B cell (primary cell): Measurements from ENCODE around the gene RFX2. TPM values are rescaled to one million over a fixed set of nuclear protein-coding genes. Genes with fewer than 3 reads are reported as not detected.

Experiments used
- ATAC-seq: fragments of 200-7000 bp; cut with Tn5 transposase; one replicate; pipeline ENCODE4 v1.10.0; 2021; ENCODE audit warnings: low read depth, mild to moderate bottlenecking, moderate number of reproducible peaks, moderate library complexity
- CTCF ChIA-PET: fragments of 350-600 bp; sonication (Branson Sonifier 250); formaldehyde crosslinking; loops from one replicate; lab custom pipeline; 2021; ENCODE audit warnings: antibody characterized with exemption, inconsistent platforms; lab: Charles Lee
- POLR2A ChIA-PET: fragments of 350-600 bp; sonication (Branson Sonifier 250); formaldehyde crosslinking; loops from one replicate; lab custom pipeline; 2021; ENCODE audit warnings: antibody characterized with exemption; lab: Charles Lee
- DNase-seq: peaks from one replicate; pipeline ENCODE4 v3.0.0; 2013
- H2AFZ ChIP-seq: 2 replicates; pipeline ENCODE4 v1.6.1; 2012; ENCODE audit warnings: mild to moderate bottlenecking, low read depth, low read length; ENCODE audit not compliant: insufficient read depth, poor library complexity, severe bottlenecking
- H3K27ac ChIP-seq, 2 donors: 1 replicate in 1 of 2; 2 replicates in 1 of 2; pipeline ENCODE4 v1.5.1; 2012 to 2013; ENCODE audit warnings: low read length in 2 of 2, mild to moderate bottlenecking in 2 of 2, moderate library complexity in 1 of 2
- H3K27me3 ChIP-seq, 4 experiments: fragments of 200-600 bp in 1 of 4; sonication (generic) in 1 of 4; replicated peaks in 1 of 4; 1 replicate in 2 of 4; 2 replicates in 2 of 4; pipeline versions ENCODE4 v1.6.1 to v1.7.0; 2013 to 2016; ENCODE audit warnings: low read length in 3 of 4, mild to moderate bottlenecking in 2 of 4, mixed read lengths in 1 of 4, moderate library complexity in 1 of 4; ENCODE audit not compliant: insufficient read depth in 4 of 4, control insufficient read depth in 3 of 4; ENCODE audit errors: control extremely low read depth in 1 of 4
- H3K36me3 ChIP-seq, 2 experiments: replicated peaks in 1 of 2; 1 replicate in 1 of 2; 2 replicates in 1 of 2; pipeline versions ENCODE4 v1.6.1 to v1.7.1; 2013; ENCODE audit warnings: low read length in 1 of 2; ENCODE audit not compliant: insufficient read depth in 2 of 2, control insufficient read depth in 1 of 2; ENCODE audit errors: control extremely low read depth in 1 of 2, extremely low read depth in 1 of 2
- H3K4me1 ChIP-seq, 2 donors: fragments of 200-600 bp in 1 of 2; sonication (generic) in 1 of 2; 1 replicate in 1 of 2; 2 replicates in 1 of 2; pipeline versions ENCODE4 v1.5.1 to v1.6.1; 2013 to 2017; ENCODE audit warnings: low read length in 2 of 2; ENCODE audit not compliant: control insufficient read depth in 2 of 2, insufficient read depth in 2 of 2
- H3K4me2 ChIP-seq: replicated peaks from 2 replicates; pipeline ENCODE3; 2012; ENCODE audit warnings: mild to moderate bottlenecking, low read depth, low read length; ENCODE audit not compliant: poor library complexity, severe bottlenecking
- H3K4me3 ChIP-seq, 5 experiments: fragments of 200-600 bp in 1 of 5; sonication (generic) in 1 of 5; 1 replicate in 3 of 5; 2 replicates in 2 of 5; pipeline versions ENCODE4 v1.5.1 to v1.7.0; 2011 to 2016; ENCODE audit warnings: low read length in 4 of 5, mild to moderate bottlenecking in 4 of 5, low read depth in 2 of 5, control low read depth in 1 of 5, moderate library complexity in 1 of 5; ENCODE audit not compliant: insufficient read depth in 1 of 5; ENCODE audit errors: control extremely low read depth in 1 of 5, extremely low read depth in 1 of 5
- H3K79me2 ChIP-seq: fragments of 200-600 bp; sonication (generic); one replicate; pipeline ENCODE4 v1.6.0; 2016; ENCODE audit warnings: low read length; ENCODE audit not compliant: control insufficient read depth, insufficient read depth
- H3K9ac ChIP-seq: fragments of 200-600 bp; sonication (generic); 2 replicates; pipeline ENCODE4 v1.6.1; 2017; ENCODE audit warnings: mild to moderate bottlenecking, low read length, moderate library complexity
- H3K9me3 ChIP-seq, 3 donors: one replicate each; pipeline versions ENCODE4 v1.6.1 to v1.7.1; 2013; ENCODE audit warnings: low read length in 2 of 3; ENCODE audit not compliant: control insufficient read depth in 2 of 3, insufficient read depth in 1 of 3; ENCODE audit errors: control extremely low read depth in 1 of 3
- H4K20me1 ChIP-seq: 2 replicates; pipeline ENCODE4 v1.6.0; 2012; ENCODE audit warnings: mild to moderate bottlenecking, low read length; ENCODE audit not compliant: insufficient read depth, control insufficient read depth, poor library complexity, severe bottlenecking
- H3K27ac Mint-ChIP-seq: one replicate; pipeline ENCODE4 v1.8.0; 2021; ENCODE audit warnings: mixed read lengths
- H3K27me3 Mint-ChIP-seq: one replicate; pipeline ENCODE4 v1.8.0; 2021; ENCODE audit warnings: mixed read lengths
- H3K4me1 Mint-ChIP-seq: one replicate; pipeline ENCODE4 v1.8.0; 2021; ENCODE audit warnings: mixed read lengths
- H3K4me3 Mint-ChIP-seq: one replicate; pipeline ENCODE4 v1.8.0; 2021; ENCODE audit warnings: mixed read lengths
- H3K9me3 Mint-ChIP-seq: one replicate; pipeline ENCODE4 v1.8.0; 2022; ENCODE audit warnings: mixed read lengths; ENCODE audit not compliant: insufficient read depth
- CTCF ChIP-seq: fragments of 200-600 bp; IDR thresholded peaks from one replicate; pipeline ENCODE4 v1.8.0; 2022; ENCODE audit warnings: antibody characterized with exemption, mild to moderate bottlenecking
- EZH2 ChIP-seq: IDR thresholded peaks from 2 replicates; pipeline ENCODE4 v1.6.1; 2012; ENCODE audit warnings: borderline replicate concordance, low read depth, mild to moderate bottlenecking, moderate library complexity, low read length; ENCODE audit not compliant: insufficient read depth, poor library complexity, severe bottlenecking
- WGBS: methylation state at CpG from one replicate; pipeline ENCODE4 v1.1.5; 2013; ENCODE audit warnings: missing lambda C conversion rate; ENCODE audit not compliant: insufficient coverage; 5-methylcytosine and 5-hydroxymethylcytosine counted together
- intact Hi-C: fragments of 100-400 bp; cut with micrococcal nuclease; formaldehyde crosslinking; loops from one replicate; pipeline ENCODE4 v1.10.0; 2022
- polyA plus RNA-seq: library from polyadenylated mRNA; depleted of rRNA; stranded (reverse); fragments of >200 nt; gene quantifications from 2 replicates; pipeline ENCODE4 v1.2.3, GENCODE V29; 2012
- total RNA-seq, 2 donors: library from RNA; stranded (reverse); fragments of 120-200 nt in 1 of 2; gene quantifications; 1 replicate in 1 of 2; 2 replicates in 1 of 2; pipeline versions ENCODE4 v1.2.3 to v1.2.4, GENCODE V29; 2013 to 2022

The RFX2 gene
- total and polyA plus RNA-seq, 2 donors (not counting 1 experiment from before 2014, with no cell fraction given), result 7.1 to 8.6 TPM

- H3K27ac Mint-ChIP-seq, result no peak overlapping the region
- no peak overlapping the region for H3K9ac ChIP-seq
- POLR2A ChIA-PET, result no interaction called here
- peaks cover 10% of the 10 kb centered on the region for H3K4me1 Mint-ChIP-seq
- H4K20me1 ChIP-seq, result no peaks in the 10 kb centered on the region
- H3K79me2 ChIP-seq, result no peaks in the 10 kb centered on the region
- CTCF ChIA-PET, result interaction anchor here (1.2 kb wide), 2 partner anchors 12 to 64 kb away, joined by 5 to 6 read pairs; no protein-coding TSS in a partner anchor
- peaks cover 0 to 21% (median 2%) of the 10 kb centered on the region in 4 experiments for H3K27me3 ChIP-seq
- H3K9me3 Mint-ChIP-seq, result no peaks in the 10 kb centered on the region
- no peak overlapping the region for H3K4me3 Mint-ChIP-seq
- TF ChIP-seq CTCF, result no peak
- H3K27ac ChIP-seq, result no peak overlapping the region
- intact Hi-C loops, result no loop called here
- 67% methylated on average over 6 of the region's 11 CpGs for WGBS
- H3K36me3 ChIP-seq, result no peaks in the 10 kb centered on the region
- H3K4me2 ChIP-seq, result no peak overlapping the region
- H3K4me1 ChIP-seq, result peaks cover 3% of the 10 kb centered on the region in 2 donors
- no peak overlapping the region for H2AFZ ChIP-seq
- no peaks in the 10 kb centered on the region for H3K9me3 ChIP-seq
- ATAC-seq, result no peak
- H3K27me3 Mint-ChIP-seq, result peaks cover 27% of the 10 kb centered on the region
- H3K4me3 ChIP-seq, result no peak overlapping the region
- no peak for DNase-seq
Observed at GRCh38 chr19:6062274-6062673, 48.0 kb downstream of the RFX2 start.

DNA sequence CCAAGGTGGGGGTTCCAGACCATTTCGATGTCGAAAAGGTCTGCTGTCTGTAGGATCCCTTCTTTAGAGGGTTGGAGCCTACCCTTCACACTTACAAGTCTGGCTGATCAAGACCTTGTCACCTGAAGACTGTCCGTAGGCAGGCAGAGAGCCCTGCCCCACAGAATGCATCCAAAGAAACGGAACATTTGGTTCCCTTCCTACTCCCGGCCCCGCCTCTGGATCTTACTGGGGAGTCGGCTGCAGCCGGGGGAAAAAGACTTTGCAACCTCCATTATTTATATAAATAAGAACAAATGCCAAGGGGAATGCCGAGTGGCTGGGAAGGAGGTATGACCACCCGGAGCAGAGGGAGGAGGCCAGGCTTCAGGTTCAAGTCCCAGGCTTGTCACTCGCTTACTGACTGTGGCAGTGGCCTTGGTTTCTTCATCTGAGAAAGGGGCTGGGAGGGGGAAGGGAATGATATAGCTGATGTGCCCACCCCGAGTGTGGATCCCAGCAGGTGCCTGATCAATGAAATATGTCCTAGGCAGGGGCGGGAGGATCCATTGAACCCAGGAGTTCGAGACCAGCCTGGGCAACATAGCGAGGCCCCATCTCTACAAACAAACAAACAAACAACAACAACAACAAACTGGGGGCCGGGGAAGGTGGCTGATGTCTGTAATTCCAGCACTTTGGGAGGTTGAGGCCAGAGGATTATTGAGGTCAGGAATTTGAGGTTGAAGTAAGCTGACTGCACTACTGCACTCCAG lies 48.7 kb downstream of the RFX2 start:
- Histone ChIP-seq H3K79me2 (no peaks in the 10 kb centered on the region), H2AFZ (no peak overlapping the region), H3K9ac (no peak overlapping the region), H3K27ac (no peak overlapping the region), H3K36me3 (no peaks in the 10 kb centered on the region), H3K9me3 (no peaks in the 10 kb centered on the region), H3K4me1 (peaks cover 3% of the 10 kb centered on the region in 2 donors), H3K4me3 (no peak overlapping the region), H4K20me1 (no peaks in the 10 kb centered on the region), H3K4me2 (no peak overlapping the region), H3K27me3 (peaks cover 0 to 21% (median 2%) of the 10 kb centered on the region in 4 experiments)
- peaks cover 10% of the 10 kb centered on the region for H3K4me1 Mint-ChIP-seq
- peaks cover 22% of the 10 kb centered on the region for H3K27me3 Mint-ChIP-seq
- H3K9me3 Mint-ChIP-seq, result no peaks in the 10 kb centered on the region
- 94% methylated on average over 6 of the region's 16 CpGs for whole genome bisulfite sequencing
- intact Hi-C loops, result no loop called here
- DNase-seq, result no peak
- no peak for ATAC-seq
- H3K4me3 Mint-ChIP-seq, result no peak overlapping the region
- POLR2A ChIA-PET, result no interaction called here
- CTCF ChIA-PET, result interaction anchor here (1.0 to 1.2 kb wide), 3 partner anchors 10 to 65 kb away, joined by 3 to 6 read pairs (median 5); no protein-coding TSS in a partner anchor
- H3K27ac Mint-ChIP-seq, result no peak overlapping the region
- TF ChIP-seq CTCF (no peak), EZH2 (no peak)
